MM.1S (cell line): ENCODE data around the gene SREBF2.
A peak's percentile ranks its signal among the peaks of the same experiment; 100 is the strongest.

Experiments used
- DNase-seq: peaks from one replicate; pipeline ENCODE4 v3.0.0-alpha.2; 2015
- H2AFZ ChIP-seq: fragments of 300-600 bp; sonication (generic); 2 replicates; pipeline ENCODE4 v1.6.0; 2016; ENCODE audit warnings: antibody characterized with exemption, low read length
- H3F3A ChIP-seq: fragments of 300-600 bp; sonication (generic); 2 replicates; pipeline ENCODE4 v1.6.1; 2016; ENCODE audit warnings: mild to moderate bottlenecking, antibody characterized with exemption, low read length, moderate library complexity, mixed read lengths; ENCODE audit not compliant: insufficient read depth
- H3K27ac ChIP-seq: fragments of 300-600 bp; sonication (generic); 2 replicates; pipeline ENCODE4 v1.5.1; 2016; ENCODE audit warnings: mild to moderate bottlenecking, low read length
- H3K27me3 ChIP-seq: fragments of 300-600 bp; sonication (generic); replicated peaks from 2 replicates; pipeline ENCODE4 v1.6.0; 2016; ENCODE audit warnings: low read length; ENCODE audit not compliant: insufficient read depth
- H3K36me3 ChIP-seq: fragments of 300-600 bp; sonication (generic); replicated peaks from 2 replicates; pipeline ENCODE4 v1.6.1; 2016; ENCODE audit warnings: mild to moderate bottlenecking, low read length, mixed read lengths; ENCODE audit not compliant: insufficient read depth
- H3K4me1 ChIP-seq: fragments of 300-600 bp; sonication (generic); 2 replicates; pipeline ENCODE4 v1.6.1; 2016; ENCODE audit warnings: low read length, mixed read lengths
- H3K4me2 ChIP-seq: fragments of 300-600 bp; sonication (generic); 2 replicates; pipeline ENCODE4 v1.6.0; 2016; ENCODE audit warnings: low read depth, low read length
- H3K4me3 ChIP-seq: fragments of 300-600 bp; sonication (generic); 2 replicates; pipeline ENCODE4 v1.5.1; 2016; ENCODE audit warnings: low read length, mixed read lengths
- H3K79me2 ChIP-seq: fragments of 300-600 bp; sonication (generic); 2 replicates; pipeline ENCODE4 v1.6.1; 2016; ENCODE audit warnings: mixed run types, low read length, mixed read lengths
- H3K9ac ChIP-seq: fragments of 300-600 bp; sonication (generic); 2 replicates; pipeline ENCODE4 v1.6.1; 2016; ENCODE audit warnings: low read length, mixed read lengths
- H3K9me2 ChIP-seq: fragments of 300-600 bp; sonication (generic); replicated peaks from 2 replicates; pipeline ENCODE4 v1.6.1; 2016; ENCODE audit warnings: mild to moderate bottlenecking, low read length, mixed read lengths; ENCODE audit not compliant: insufficient read depth
- H3K9me3 ChIP-seq: fragments of 300-600 bp; sonication (generic); replicated peaks from 2 replicates; pipeline ENCODE4 v1.6.1; 2016; ENCODE audit warnings: mild to moderate bottlenecking, low read length, mixed read lengths; ENCODE audit not compliant: insufficient read depth
- H4K20me1 ChIP-seq: fragments of 300-600 bp; sonication (generic); 2 replicates; pipeline ENCODE4 v1.6.1; 2016; ENCODE audit warnings: mild to moderate bottlenecking, low read length, moderate library complexity, mixed read lengths; ENCODE audit not compliant: insufficient read depth
- CTCF ChIP-seq: fragments of 300-600 bp; sonication (generic); IDR thresholded peaks from 2 replicates; pipeline ENCODE4 v1.5.1; 2016; ENCODE audit warnings: antibody characterized with exemption, low read length, mixed read lengths
- EZH2 ChIP-seq: fragments of 300-600 bp; sonication (generic); optimal IDR thresholded peaks from 2 replicates; pipeline ENCODE3; 2017; ENCODE audit warnings: low read depth, mild to moderate bottlenecking, antibody characterized with exemption, low read length, mixed read lengths
- EZH2phosphoT487 ChIP-seq: fragments of 300-600 bp; sonication (generic); IDR thresholded peaks from 2 replicates; pipeline ENCODE4 v1.6.1; 2018; ENCODE audit warnings: antibody characterized with exemption, low read length

The SREBF2 gene

GRCh38 chr22:41909310-41910049 lies 76.6 kb downstream of the SREBF2 start:
- no peaks in the 10 kb centered on the region for H3K79me2 ChIP-seq
- H3K27me3 ChIP-seq: peaks cover 36% of the 10 kb centered on the region
- H3K27ac ChIP-seq: no peak overlapping the region
- DNase-seq: no peak
- no peak overlapping the region for H3K4me2 ChIP-seq
- no peaks in the 10 kb centered on the region for H3K9me2 ChIP-seq
- peaks cover 15% of the 10 kb centered on the region for H3F3A ChIP-seq
- H3K4me1 ChIP-seq: peaks cover 21% of the 10 kb centered on the region
- no peaks in the 10 kb centered on the region for H4K20me1 ChIP-seq
- H3K9ac ChIP-seq: no peak overlapping the region
- no peaks in the 10 kb centered on the region; the same call in 1 of the 2 replicates for H3K36me3 ChIP-seq
- H3K9me3 ChIP-seq: no peaks in the 10 kb centered on the region
- no peak overlapping the region for H3K4me3 ChIP-seq
- TF ChIP-seq EZH2phosphoT487: no peak
- TF ChIP-seq EZH2: no peak
- no peak for TF ChIP-seq CTCF
- H2AFZ ChIP-seq: no peak overlapping the region

DNA sequence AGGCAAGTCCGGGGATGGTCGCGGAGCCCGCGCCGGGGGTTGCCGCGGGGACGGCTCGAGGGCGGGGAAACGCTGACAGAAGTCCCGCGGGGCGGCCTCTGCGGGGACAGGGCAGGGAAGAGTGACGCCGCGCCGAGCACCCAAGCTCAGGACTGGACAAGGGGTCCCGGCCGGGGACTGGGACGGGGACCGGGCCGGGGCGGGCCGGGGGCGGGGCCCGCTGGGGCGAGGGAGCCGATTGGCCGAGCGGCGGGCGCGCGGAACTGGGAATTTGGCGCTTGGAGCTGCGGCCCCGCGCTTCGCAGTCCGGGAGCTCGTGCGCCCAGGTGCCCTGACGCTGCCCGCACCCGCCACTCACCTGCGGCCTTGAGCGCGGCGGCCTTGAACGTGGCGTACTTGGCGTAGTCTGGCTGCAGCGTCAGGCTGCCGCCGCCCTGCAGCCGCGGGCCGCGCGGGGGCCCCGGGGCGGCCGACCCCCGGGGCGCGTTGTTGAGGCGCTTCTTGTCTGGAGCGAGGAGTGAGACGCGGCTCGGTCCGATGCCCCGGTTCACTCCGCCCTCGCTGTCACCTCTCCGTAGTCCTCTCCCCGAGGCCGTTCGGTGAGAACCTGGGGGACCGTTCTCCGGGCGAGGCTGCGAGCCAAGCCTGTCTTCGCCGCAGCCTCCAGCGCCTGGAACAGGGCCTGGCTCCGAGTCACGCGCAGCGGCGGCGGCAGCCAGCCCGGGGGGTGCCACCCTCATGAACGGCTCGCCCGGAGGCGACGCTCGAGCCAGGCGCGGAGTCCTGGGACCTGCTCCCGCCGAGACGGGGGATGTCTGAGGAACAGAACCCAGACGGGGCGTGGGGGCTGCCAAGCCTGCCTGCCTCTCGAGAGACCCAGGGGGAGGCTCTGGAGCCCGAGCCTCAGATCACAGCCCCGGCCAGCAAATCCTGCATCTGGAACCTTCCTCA lies 77.4 kb downstream of the SREBF2 start:
- no peak for DNase-seq
- Histone ChIP-seq H3K79me2 (no peaks in the 10 kb centered on the region), H3F3A (peaks cover 15% of the 10 kb centered on the region), H4K20me1 (no peaks in the 10 kb centered on the region), H3K4me3 (no peak overlapping the region), H2AFZ (no peak overlapping the region), H3K9me3 (no peaks in the 10 kb centered on the region), H3K4me2 (peak overlapping the region; percentile 45), H3K9ac (no peak overlapping the region), H3K27ac (no peak overlapping the region), H3K27me3 (peaks cover 39% of the 10 kb centered on the region), H3K36me3 (no peaks in the 10 kb centered on the region), H3K4me1 (peaks cover 21% of the 10 kb centered on the region), H3K9me2 (no peaks in the 10 kb centered on the region)
- TF ChIP-seq EZH2phosphoT487 (no peak), CTCF (no peak), EZH2 (peak; percentile 63)

DNA sequence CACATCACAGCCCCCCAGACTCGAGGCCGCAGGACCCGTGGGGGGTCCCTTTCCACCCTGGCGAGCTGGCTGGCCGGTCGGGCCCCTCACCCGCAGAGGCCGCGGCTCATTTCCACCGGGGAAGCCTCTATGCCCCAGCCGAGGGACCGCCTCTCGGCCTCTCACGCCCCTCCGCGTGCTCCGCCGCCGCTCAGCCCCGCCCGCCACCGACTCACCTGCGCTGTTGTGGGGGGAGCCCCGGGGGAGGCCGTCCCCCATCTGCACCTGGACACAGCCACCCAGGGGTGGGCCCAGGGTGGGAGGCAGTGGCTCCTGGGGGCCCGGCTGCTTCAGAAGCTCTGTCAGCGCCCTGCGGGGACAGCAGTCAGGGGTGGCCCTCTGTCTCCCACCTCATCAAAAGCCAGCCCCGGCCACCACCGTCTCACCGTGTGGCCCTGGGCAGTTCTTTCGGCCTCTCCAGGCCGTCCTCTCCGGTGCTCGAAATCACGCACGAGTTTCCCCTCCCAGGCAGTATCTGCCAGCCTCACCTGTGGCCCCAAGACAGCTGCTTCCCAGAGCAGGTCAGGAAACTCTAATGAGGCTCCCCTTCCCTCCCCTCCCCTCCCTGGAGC lies 78.2 kb downstream of the SREBF2 start:
- Histone ChIP-seq H2AFZ (no peak overlapping the region), H3K9ac (no peak overlapping the region), H3F3A (peaks cover 15% of the 10 kb centered on the region), H3K36me3 (no peaks in the 10 kb centered on the region), H3K4me2 (peak overlapping the region; percentile 45; the same call in 1 of the 2 replicates), H3K4me1 (peaks cover 21% of the 10 kb centered on the region), H4K20me1 (no peaks in the 10 kb centered on the region), H3K4me3 (no peak overlapping the region), H3K79me2 (no peaks in the 10 kb centered on the region), H3K9me3 (no peaks in the 10 kb centered on the region), H3K9me2 (no peaks in the 10 kb centered on the region), H3K27me3 (peaks cover 46% of the 10 kb centered on the region), H3K27ac (no peak overlapping the region)
- TF ChIP-seq EZH2 (peak; percentile 28), CTCF (no peak)
- no peak for DNase-seq
